LHCN-M2 (cell line): ENCODE results near the gene KRTAP21-1. TPM values are rescaled to one million over a fixed set of nuclear protein-coding genes. Genes with fewer than 3 reads are reported as not detected.
A peak's percentile ranks its signal among the peaks of the same experiment; 100 is the strongest.
"Not testable (repeated sequence)": the region's sequence is repeated elsewhere in the genome, so short reads cannot be mapped to it uniquely, and the experiment has no call there.

ENCODE experiments used
- DNase-seq: peaks from one replicate; pipeline ENCODE4 v3.0.0-alpha.2; 2012; ENCODE audit warnings: low read depth
- polyA plus RNA-seq: library from polyadenylated mRNA; unstranded; fragments of >200 nt; gene quantifications from one replicate; pipeline ENCODE4 v1.2.1, GENCODE V29; 2012; ENCODE audit warnings: missing spikeins
- total RNA-seq: library from RNA; depleted of rRNA; stranded (reverse); fragments of >200 nt; gene quantifications from 2 replicates; pipeline ENCODE4 v1.2.3, GENCODE V29; 2014; rRNA removed

Gene KRTAP21-1
- not detected in 2 replicates for total RNA-seq
- not detected for polyA plus RNA-seq

DNA sequence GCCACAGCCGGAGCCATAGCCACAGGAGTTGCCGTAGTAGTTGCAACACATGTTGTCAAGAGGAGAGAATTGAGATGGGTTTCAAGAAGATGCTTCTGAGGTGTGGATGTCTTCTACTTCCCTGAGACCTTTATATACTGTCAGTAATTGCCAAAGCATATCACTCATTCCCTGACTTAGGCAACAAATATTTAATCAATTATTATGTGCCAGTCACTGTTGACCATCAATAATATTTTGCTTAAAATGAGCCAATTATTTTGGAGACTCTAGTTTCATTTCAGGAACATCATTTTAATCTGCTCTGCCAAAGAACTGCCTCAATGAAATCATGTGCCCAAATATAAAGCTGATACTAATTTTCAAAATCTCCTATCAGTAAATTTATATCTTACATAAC lies at the start of gene KRTAP21-1:
Gene KRTAP21-1, minus strand, starts transcription at position 101 of the 400 bp plus-strand sequence. Its CDS starts 50 bp downstream, at position 51.
- DNase-seq, result not testable (repeated sequence)

DNA sequence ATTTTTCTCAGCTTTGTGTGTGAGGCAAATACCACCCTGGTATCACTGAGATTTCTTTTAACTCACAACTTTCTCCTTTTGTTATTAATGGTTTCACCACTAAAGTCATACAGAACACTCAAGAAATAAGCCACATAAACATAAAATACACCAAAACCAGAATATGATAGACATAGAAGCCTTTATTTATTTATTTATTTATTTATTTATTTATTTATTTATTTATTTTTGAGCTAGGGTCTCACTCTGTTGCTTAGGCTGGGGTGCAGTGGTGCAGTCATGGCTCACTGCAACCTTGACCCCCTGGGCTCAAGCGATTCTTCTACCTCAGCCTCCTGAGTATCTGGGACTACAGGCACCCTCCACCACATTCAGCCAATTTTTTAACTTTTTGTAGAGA lies 45.4 kb upstream of the KRTAP21-1 start:
- DNase-seq, result no peak

DNA sequence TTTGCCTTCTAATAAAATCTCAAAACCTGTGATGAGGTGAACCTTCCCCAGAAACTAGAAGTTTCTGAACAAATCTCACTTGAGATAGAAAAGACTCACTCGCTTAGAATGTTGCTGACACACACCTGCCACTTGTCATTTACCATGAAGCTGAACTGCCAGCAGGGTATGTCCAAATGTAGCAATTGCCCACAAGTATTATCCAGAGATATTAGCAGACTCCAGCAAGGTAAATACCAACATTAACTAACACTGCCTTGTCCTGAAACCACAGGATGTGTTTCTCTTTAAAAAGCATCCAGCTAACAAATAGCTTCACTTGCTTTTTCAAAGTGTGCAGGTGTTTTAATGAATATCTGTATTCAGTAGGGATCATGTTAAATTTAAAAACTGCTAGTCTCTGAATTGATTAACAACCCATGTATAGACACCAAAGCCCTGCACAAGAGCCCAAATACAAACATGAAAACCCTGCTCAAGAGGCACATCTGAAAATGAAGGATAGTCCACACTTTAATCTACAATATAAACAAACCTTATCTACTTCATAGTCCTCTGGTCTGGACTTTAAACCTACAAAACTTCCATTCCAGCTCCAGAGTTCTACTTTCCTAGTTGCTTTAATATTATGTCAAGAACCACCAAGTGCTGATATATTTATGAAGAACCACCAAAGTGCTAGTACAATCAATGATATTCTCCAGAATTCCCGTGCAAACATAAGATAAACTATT lies 38.5 kb upstream of the KRTAP21-1 start:
- DNase-seq, result no peak

DNA sequence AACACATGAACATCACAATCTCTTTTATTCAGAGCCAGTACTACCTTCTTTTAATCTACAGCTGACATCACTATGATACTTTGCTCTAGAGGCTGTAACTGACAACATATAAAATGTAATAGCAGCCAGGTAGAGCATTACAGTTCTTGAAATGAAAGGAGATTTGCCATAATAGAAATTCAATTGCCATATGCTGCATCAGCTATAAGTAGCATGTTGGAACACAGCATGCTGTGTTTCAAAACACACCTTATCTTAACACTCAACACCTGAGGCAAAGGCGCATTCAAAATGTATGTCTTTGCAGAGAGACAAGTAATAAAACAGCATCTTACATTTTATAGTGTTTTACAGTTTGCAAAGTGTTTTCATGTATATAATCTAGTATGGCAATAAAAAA lies 24.0 kb upstream of the KRTAP21-1 start:
- no peak for DNase-seq

- no peak for DNase-seq
These were observed 14.7 kb upstream of the KRTAP21-1 start for GRCh38 chr21:30769724-30770431.

- no peak for DNase-seq
These were observed 5.5 kb upstream of the KRTAP21-1 start for GRCh38 chr21:30760776-30761175.

- DNase-seq, result no peak
These were observed 3.1 kb upstream of the KRTAP21-1 start for GRCh38 chr21:30758306-30758705.

- DNase-seq, result no peak
These were observed 8.1 kb downstream of the KRTAP21-1 start, which contains the start of gene KRTAP21-2 for GRCh38 chr21:30747159-30747558. KRTAP21-2 (minus strand) TSS chr21:30747259; CDS start chr21:30747202, 57 bp downstream.

DNA sequence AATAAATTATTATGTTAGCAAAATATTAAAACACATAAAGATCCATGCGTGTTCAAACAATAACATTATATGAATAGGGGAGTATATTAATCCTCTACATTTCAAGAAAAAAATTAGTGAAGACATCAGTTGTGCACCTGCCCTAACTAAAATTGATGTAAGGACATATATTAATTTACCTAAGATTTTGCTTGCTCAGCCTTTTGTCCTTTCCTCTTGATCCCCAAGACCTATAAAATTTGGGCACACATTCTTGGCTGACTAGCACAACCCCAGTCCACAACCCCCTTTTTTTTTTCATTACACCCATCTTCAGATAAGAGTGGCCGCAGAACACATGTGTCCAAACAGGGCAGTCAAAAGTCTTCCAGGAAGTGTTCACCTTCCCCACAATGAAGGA lies 14.8 kb downstream of the KRTAP21-1 start:
- no peak for DNase-seq

- no peak for DNase-seq
These were observed 22.2 kb downstream of the KRTAP21-1 start for GRCh38 chr21:30733026-30733425.

- DNase-seq, result no peak
These were observed 28.5 kb downstream of the KRTAP21-1 start for GRCh38 chr21:30726726-30727125.

- DNase-seq, result no peak
These were observed 35.8 kb downstream of the KRTAP21-1 start for GRCh38 chr21:30719401-30719800.

- DNase-seq, result peak; percentile 1
These were observed 36.9 kb downstream of the KRTAP21-1 start, which contains the start of gene KRTAP21-3 for GRCh38 chr21:30718239-30718909. KRTAP21-3 (minus strand) TSS chr21:30718777; CDS start chr21:30718759, 18 bp downstream.

- no peak for DNase-seq
These were observed 38.1 kb downstream of the KRTAP21-1 start for GRCh38 chr21:30717105-30717504.

GRCh38 chr21:30714946-30715345 lies 40.3 kb downstream of the KRTAP21-1 start:
- no peak for DNase-seq

DNA sequence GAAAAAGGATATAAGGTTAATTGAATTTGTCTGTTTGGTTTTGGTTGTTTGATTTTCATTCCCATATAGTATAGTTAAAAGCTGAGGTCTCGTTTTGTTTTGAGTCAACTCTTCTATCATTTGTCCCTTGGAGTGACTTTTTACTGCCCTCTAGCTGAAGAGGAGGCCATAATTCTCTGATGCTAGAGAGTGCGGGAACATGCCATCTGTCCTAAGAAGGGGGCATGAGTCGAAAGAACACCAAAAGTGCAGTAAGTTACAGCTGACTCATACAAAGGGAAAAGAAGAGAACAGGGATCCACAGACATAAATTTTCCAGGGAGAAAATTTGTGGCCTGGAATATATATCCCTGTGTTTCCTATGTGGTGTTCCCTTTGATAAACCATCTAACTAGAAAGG lies 40.8 kb downstream of the KRTAP21-1 start:
- no peak for DNase-seq

DNA sequence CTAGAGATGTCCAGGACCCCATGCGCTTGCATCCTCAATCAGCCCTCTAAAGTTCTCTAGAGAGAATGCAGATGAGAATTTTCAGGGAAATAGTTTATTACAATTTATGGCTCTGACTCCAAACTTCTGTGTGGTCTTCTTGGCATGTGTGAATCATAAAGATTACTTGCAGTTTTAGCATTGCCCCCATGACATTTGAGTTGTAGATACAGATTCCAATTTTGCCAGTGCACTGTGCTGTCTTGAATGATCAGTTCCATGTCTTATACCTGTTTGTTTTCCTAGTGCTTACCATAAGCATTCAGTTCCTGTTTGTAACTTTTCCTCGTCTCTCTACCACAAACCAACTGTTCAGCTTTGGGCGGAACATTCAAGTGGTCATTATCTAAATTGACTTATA lies 41.5 kb downstream of the KRTAP21-1 start:
- no peak for DNase-seq

GRCh38 chr21:30710499-30710898 lies 44.7 kb downstream of the KRTAP21-1 start:
- no peak for DNase-seq

- no peak for DNase-seq
These were observed 47.8 kb downstream of the KRTAP21-1 start for GRCh38 chr21:30707409-30707808.
